K562 (cell line): ENCODE data around the gene KCNG3. TPM values are rescaled to one million over a fixed set of nuclear protein-coding genes. Genes with fewer than 3 reads are reported as not detected.

Experiments used
- ATAC-seq: fragments of 200-7000 bp; cut with Tn5 transposase; 3 replicates; pipeline ENCODE4 v1.9.1; 2020; ENCODE audit warnings: moderate library complexity
- BruUV-seq: library from RNA; stranded (reverse); fragments of 400-500 nt; replicated peaks from 2 replicates; lab custom pipeline; 2021; lab: Mats Ljungman, UMichigan
- CTCF ChIA-PET: fragments of 300-600 bp; formaldehyde crosslinking; extraction: SDS; loops from one replicate; lab custom pipeline; 2021; ENCODE audit warnings: low intra/inter-chr PET ratio; lab: Yijun Ruan, JAX
- POLR2A ChIA-PET: fragments of 300-600, 350-650 bp; sonication (Branson Sonifier 250); formaldehyde crosslinking; extraction: SDS; loops from one replicate; lab custom pipeline; 2021; ENCODE audit warnings: antibody characterized with exemption, inconsistent platforms; lab: Yijun Ruan, JAX
- DNase-seq, 4 experiments: peaks; one replicate each; pipeline versions ENCODE4 v3.0.0 to v3.0.0-alpha.2; 2011 to 2018; ENCODE audit warnings: low spot score in 3 of 4, mixed read lengths in 3 of 4; ENCODE audit errors: extremely low read depth in 1 of 4
- FAIRE-seq: peaks from 2 replicates; lab custom pipeline; 2011; peaks lifted over from hg19 to GRCh38; lab: Jason Lieb, UNC
- H2AFZ ChIP-seq: 2 replicates; pipeline ENCODE4 v1.6.0; 2011; ENCODE audit warnings: low read depth, low read length, control low read depth, inconsistent platforms
- H3K27ac ChIP-seq: fragments of 200-600 bp; 3 replicates; pipeline ENCODE4 v1.8.0; 2011; ENCODE audit warnings: low read depth, mild to moderate bottlenecking, control low read depth, inconsistent platforms, low read length, moderate library complexity, mixed read lengths; ENCODE audit errors: extremely low read depth
- H3K27me3 ChIP-seq, 2 experiments: fragments of 300-600 bp in 1 of 2; 2 replicates in 1 of 2; 3 replicates in 1 of 2; pipeline versions ENCODE4 v1.6.0 to v1.8.0; 2011; ENCODE audit warnings: inconsistent platforms in 2 of 2, low read length in 2 of 2, mild to moderate bottlenecking in 1 of 2, mixed read lengths in 1 of 2, moderate library complexity in 1 of 2; ENCODE audit not compliant: control insufficient read depth in 2 of 2, insufficient read depth in 2 of 2
- H3K36me3 ChIP-seq: fragments of 300-600 bp; 3 replicates; pipeline ENCODE4 v1.8.0; 2011; ENCODE audit warnings: mild to moderate bottlenecking, low read length, inconsistent platforms; ENCODE audit not compliant: control insufficient read depth, insufficient read depth
- H3K4me1 ChIP-seq, 2 experiments: fragments of 200-600 bp in 1 of 2; replicated peaks in 1 of 2; 2 replicates in 1 of 2; 3 replicates in 1 of 2; pipeline versions ENCODE4 v1.5.1 to v1.8.0; 2011; ENCODE audit warnings: inconsistent platforms in 2 of 2, low read length in 2 of 2, mild to moderate bottlenecking in 1 of 2, mixed read lengths in 1 of 2, moderate library complexity in 1 of 2; ENCODE audit not compliant: control insufficient read depth in 2 of 2, insufficient read depth in 2 of 2
- H3K4me2 ChIP-seq: 2 replicates; pipeline ENCODE4 v1.6.1; 2011; ENCODE audit warnings: low read length, control low read depth, inconsistent platforms, mixed read lengths; ENCODE audit not compliant: insufficient read depth
- H3K4me3 ChIP-seq: fragments of 200-600 bp; sonication (generic), shearing (Covaris generic); 2 replicates; pipeline ENCODE4 v1.5.1; 2016; ENCODE audit warnings: control low read depth, inconsistent platforms
- H3K79me2 ChIP-seq: fragments of 200-600 bp; 3 replicates; pipeline ENCODE4 v1.8.0; 2011; ENCODE audit warnings: low read length, inconsistent platforms; ENCODE audit not compliant: control insufficient read depth, insufficient read depth
- H3K9ac ChIP-seq, 2 experiments: 2 replicates each; pipeline versions ENCODE4 v1.6.0 to v1.6.1; 2011; ENCODE audit warnings: low read depth in 2 of 2, low read length in 2 of 2, control low read depth in 1 of 2, inconsistent platforms in 1 of 2, mild to moderate bottlenecking in 1 of 2, mixed read lengths in 1 of 2; ENCODE audit not compliant: insufficient read depth in 1 of 2
- H3K9me1 ChIP-seq: one replicate; pipeline ENCODE4 v1.6.0; 2011; ENCODE audit warnings: inconsistent platforms, mild to moderate bottlenecking, low read length, moderate library complexity; ENCODE audit not compliant: control insufficient read depth, insufficient read depth
- H3K9me3 ChIP-seq: replicated peaks from 2 replicates; pipeline ENCODE4 v1.5.1; 2011; ENCODE audit warnings: low read depth, low read length, inconsistent platforms; ENCODE audit not compliant: control insufficient read depth, insufficient read depth
- H4K20me1 ChIP-seq: replicated peaks from 2 replicates; pipeline ENCODE4 v1.6.1; 2011; ENCODE audit warnings: low read length, inconsistent platforms, mixed read lengths; ENCODE audit not compliant: control insufficient read depth, insufficient read depth
- CEBPG ChIP-seq, 3 experiments: fragments of 200-800 bp in 1 of 3; sonication (Bioruptor generic) in 1 of 3; sonication (generic) in 1 of 3; formaldehyde crosslinking in 1 of 3; IDR thresholded peaks in 2 of 3; conservative IDR thresholded peaks in 1 of 3; 2 replicates each; pipeline versions ENCODE4 v1.6.1 to v1.8.0; 2016 to 2022; ENCODE audit warnings: missing compliant biosample characterization in 2 of 3, missing genetic modification characterization in 2 of 3, mild to moderate bottlenecking in 1 of 3, missing genetic modification reagents in 1 of 3
- ELF4 ChIP-seq: fragments of 450-650 bp; formaldehyde crosslinking; IDR thresholded peaks from 2 replicates; pipeline ENCODE4 v1.4.0; 2022; ENCODE audit warnings: missing genetic modification characterization
- JUND ChIP-seq, 2 experiments: IDR thresholded peaks; 2 replicates in 1 of 2; 3 replicates in 1 of 2; pipeline ENCODE4 v1.6.1; 2011; ENCODE audit warnings: borderline replicate concordance in 2 of 2, low read depth in 2 of 2, low read length in 2 of 2, improper control_type of control experiment in 1 of 2, missing biosample characterization in 1 of 2, missing genetic modification characterization in 1 of 2, missing genetic modification reagents in 1 of 2
- KLF6 ChIP-seq: fragments of 250-450 bp; sonication (Bioruptor Pico); IDR thresholded peaks from 2 replicates; pipeline ENCODE4 v1.4.0; 2020; ENCODE audit warnings: mild to moderate bottlenecking, moderate library complexity, borderline replicate concordance
- MIER1 ChIP-seq: fragments of 450-650 bp; IDR thresholded peaks from 2 replicates; pipeline ENCODE4 v1.6.1; 2016; ENCODE audit warnings: antibody characterized with exemption, mild to moderate bottlenecking, low read depth
- RREB1 ChIP-seq: fragments of 250-450 bp; sonication (Bioruptor Pico); IDR thresholded peaks from 2 replicates; pipeline ENCODE4 v1.4.0; 2020
- TAF1 ChIP-seq: IDR thresholded peaks from 2 replicates; pipeline ENCODE4 v1.6.1; 2011; ENCODE audit warnings: mild to moderate bottlenecking, low read length, moderate library complexity; ENCODE audit not compliant: insufficient read depth, control insufficient read depth, severe bottlenecking; ENCODE audit errors: extremely low read depth
- XRCC3 ChIP-seq: fragments of 450-650 bp; IDR thresholded peaks from 2 replicates; pipeline ENCODE4 v1.6.1; 2017; ENCODE audit warnings: mild to moderate bottlenecking, moderate library complexity
- ZNF140 ChIP-seq: fragments of 250-450 bp; sonication (Bioruptor Pico); IDR thresholded peaks from 2 replicates; pipeline ENCODE4 v1.8.0; 2021; ENCODE audit warnings: moderate library complexity, mild to moderate bottlenecking, inconsistent platforms
- whole genome bisulfite sequencing: fragments of 100-300 bp; shearing (Covaris generic); methylation state at CpG from one replicate; pipeline ENCODE4 v1.1.6; 2016; ENCODE audit warnings: low coverage, mixed read lengths; ENCODE audit not compliant: insufficient coverage; ENCODE audit errors: missing lambda C conversion rate; 5-methylcytosine and 5-hydroxymethylcytosine counted together
- in situ Hi-C: fragments of 300-500 bp; cut with MboI; formaldehyde crosslinking; loops from 4 replicates; pipeline ENCODE4 v1.15.0; 2018; ENCODE audit warnings: inconsistent platforms, mixed read lengths
- intact Hi-C: fragments of 100-400 bp; cut with micrococcal nuclease; formaldehyde crosslinking; loops from 2 replicates; pipeline ENCODE4 v1.14.2; 2022
- polyA plus RNA-seq, 8 experiments: library from polyadenylated mRNA; depleted of rRNA in 4 of 8; stranded (reverse) in 5 of 8; unstranded in 3 of 8; fragments of >200 nt; fragmentation: Nextera tagmentation in 2 of 8; fragmentation: Illumina TruSeq in 1 of 8; extraction: Ambion mirVana in 2 of 8; extraction: Trizol in 1 of 8; gene quantifications; 2 replicates each; pipeline versions ENCODE4 v1.2.1 to v1.2.3, GENCODE V29; 2011 to 2014; ENCODE audit warnings: inconsistent platforms in 1 of 8, missing spikeins in 1 of 8
- total RNA-seq, 7 experiments: library from RNA; depleted of rRNA in 6 of 7; stranded (reverse); fragments of >200 nt in 6 of 7; fragmentation: Illumina TruSeq in 2 of 7; extraction: Trizol in 2 of 7; gene quantifications; 2 replicates each; pipeline versions ENCODE4 v1.2.1 to v1.2.3, GENCODE V29; 2011 to 2021; ENCODE audit warnings: low replicate concordance in 1 of 7

The KCNG3 gene
- total and polyA plus RNA-seq, 9 of the 15 experiments (the other 6 are each of a cell fraction or from before 2014, with no cell fraction given), result not detected

DNA sequence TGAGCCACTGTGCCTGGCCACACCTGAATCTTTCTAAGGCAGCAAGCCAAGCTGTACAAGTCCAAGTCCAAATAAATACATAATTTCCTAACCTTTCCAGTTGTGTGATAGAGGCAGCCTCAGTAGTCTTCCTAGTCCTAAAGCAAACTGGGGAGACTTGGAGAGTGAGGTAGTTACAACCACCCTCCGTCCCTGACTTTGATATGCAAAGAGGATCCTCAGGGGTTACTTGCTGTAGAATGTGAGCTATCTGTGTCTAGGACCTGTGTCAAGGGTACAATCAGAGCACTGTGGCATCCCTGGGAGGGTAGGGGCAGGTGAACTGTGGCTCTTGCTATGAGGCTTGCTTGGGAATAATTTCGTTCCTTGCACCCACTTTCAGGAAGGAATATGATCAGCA lies 28.3 kb upstream of the KCNG3 start:
- no peaks in the 10 kb centered on the region for H3K4me1 ChIP-seq
- CTCF ChIA-PET, result no interaction called here
- H3K79me2 ChIP-seq, result no peaks in the 10 kb centered on the region
- no peak overlapping the region for H3K4me3 ChIP-seq
- peaks cover 4% of the 10 kb centered on the region for H3K9me1 ChIP-seq
- peaks cover 8 to 11% of the 10 kb centered on the region in 2 experiments; a peak in 3 of 5 replicates for H3K27me3 ChIP-seq
- DNase-seq (no peak), ATAC-seq (no peak), FAIRE-seq (no peak)
- intact Hi-C loops (no loop called here), in situ Hi-C loops (loop anchor here (25.0 kb wide), 1 partner anchor 265 kb away; the partner anchor contains the start of gene HAAO)
- H2AFZ ChIP-seq, result no peak overlapping the region
- TF ChIP-seq TAF1 (no peak), ZNF140 (CRISPR knock-in tag) (no peak), ELF4 (no peak), XRCC3 (no peak), KLF6 (CRISPR knock-in tag) (no peak), MIER1 (no peak)
- no peak overlapping the region for H3K4me2 ChIP-seq
- H3K9me3 ChIP-seq, result no peaks in the 10 kb centered on the region
- 0% methylated on average over 2 of the region's 2 CpGs for WGBS
- H3K36me3 ChIP-seq, result no peaks in the 10 kb centered on the region
- H4K20me1 ChIP-seq, result no peaks in the 10 kb centered on the region
- H3K27ac ChIP-seq, result no peak overlapping the region
- no TSS peak for BruUV-seq
- no peak overlapping the region for H3K9ac ChIP-seq
- POLR2A ChIA-PET, result no interaction called here

- in situ Hi-C loops (loop anchor here (25.0 kb wide), 1 partner anchor 268 kb away; the partner anchor contains the start of gene HAAO), intact Hi-C loops (no loop called here)
- no peaks in the 10 kb centered on the region for H3K9me1 ChIP-seq
- H3K27ac ChIP-seq, result no peak overlapping the region
- ATAC-seq (no peak), FAIRE-seq (no peak), DNase-seq (no peak)
- no peaks in the 10 kb centered on the region for H3K4me1 ChIP-seq
- no peaks in the 10 kb centered on the region for H3K9me3 ChIP-seq
- CTCF ChIA-PET, result no interaction called here
- BruUV-seq, result no TSS peak
- POLR2A ChIA-PET, result no interaction called here
- peaks cover 5% of the 10 kb centered on the region in 2 experiments; a peak in 4 of 5 replicates for H3K27me3 ChIP-seq
- no peak overlapping the region for H2AFZ ChIP-seq
- H3K4me2 ChIP-seq, result no peak overlapping the region
- WGBS, result 16% methylated on average over 8 of the region's 8 CpGs
- no peak overlapping the region for H3K9ac ChIP-seq
- no peaks in the 10 kb centered on the region for H3K36me3 ChIP-seq
- H3K4me3 ChIP-seq, result no peak overlapping the region
- no peaks in the 10 kb centered on the region for H4K20me1 ChIP-seq
- H3K79me2 ChIP-seq, result no peaks in the 10 kb centered on the region
- TF ChIP-seq JUND (IDR thresholded peaks at IDR 0.05; ENCODE audit: borderline replicate concordance, low read depth, low read length) (no peak), JUND (tag; IDR thresholded peaks at IDR 0.05; ENCODE audit: borderline replicate concordance, low read depth, low read length) (no peak), RREB1 (no peak), CEBPG (CRISPR knock-in tag; IDR thresholded peaks at IDR 0.05) (no peak), CEBPG (tag; conservative IDR thresholded peaks at IDR 0.05 in 1 of 2, IDR thresholded peaks at IDR 0.05 in 1 of 2) (no peak)
Measured at GRCh38 chr2:42519624-42520023, 25.8 kb upstream of the KCNG3 start.
